GM12872 (cell line): ENCODE results near the gene DNAJB4.

ENCODE experiments used
- TF ChIP-seq, protein P1 (sequence below): IDR thresholded peaks from 3 replicates; pipeline ENCODE4 v1.5.1; 2011; ENCODE audit warnings: low read depth, mild to moderate bottlenecking, low read length, moderate library complexity; ENCODE audit not compliant: insufficient read depth

The DNAJB4 gene

DNA sequence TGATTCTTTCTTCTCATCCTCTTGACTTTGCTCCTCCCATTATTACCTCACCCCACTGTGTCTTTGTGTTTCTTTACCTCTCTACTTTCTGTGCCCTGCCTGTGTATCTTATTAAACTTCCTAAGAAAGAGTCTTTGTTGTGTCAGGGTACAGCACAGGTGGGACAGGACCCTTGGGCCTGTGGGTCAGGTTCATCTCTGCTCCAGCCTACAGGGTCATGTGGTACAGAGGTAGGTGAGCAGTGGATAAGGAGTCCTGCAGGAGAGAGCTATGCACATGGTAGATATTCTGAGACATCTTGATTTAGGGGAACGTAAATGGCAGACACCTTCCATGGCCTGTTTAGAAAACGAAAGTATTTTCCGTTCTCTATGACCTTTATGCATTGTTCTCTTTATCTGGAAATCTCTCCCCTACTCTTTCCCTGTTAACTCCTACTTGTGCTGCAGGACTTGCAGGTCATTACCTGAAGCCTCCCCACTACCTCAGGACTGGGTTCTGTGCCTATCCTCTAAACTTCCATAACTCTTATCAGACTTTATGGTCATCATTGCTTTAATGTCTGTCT, 50.9 kb downstream of the DNAJB4 start:
- TF ChIP-seq, protein P1, sequence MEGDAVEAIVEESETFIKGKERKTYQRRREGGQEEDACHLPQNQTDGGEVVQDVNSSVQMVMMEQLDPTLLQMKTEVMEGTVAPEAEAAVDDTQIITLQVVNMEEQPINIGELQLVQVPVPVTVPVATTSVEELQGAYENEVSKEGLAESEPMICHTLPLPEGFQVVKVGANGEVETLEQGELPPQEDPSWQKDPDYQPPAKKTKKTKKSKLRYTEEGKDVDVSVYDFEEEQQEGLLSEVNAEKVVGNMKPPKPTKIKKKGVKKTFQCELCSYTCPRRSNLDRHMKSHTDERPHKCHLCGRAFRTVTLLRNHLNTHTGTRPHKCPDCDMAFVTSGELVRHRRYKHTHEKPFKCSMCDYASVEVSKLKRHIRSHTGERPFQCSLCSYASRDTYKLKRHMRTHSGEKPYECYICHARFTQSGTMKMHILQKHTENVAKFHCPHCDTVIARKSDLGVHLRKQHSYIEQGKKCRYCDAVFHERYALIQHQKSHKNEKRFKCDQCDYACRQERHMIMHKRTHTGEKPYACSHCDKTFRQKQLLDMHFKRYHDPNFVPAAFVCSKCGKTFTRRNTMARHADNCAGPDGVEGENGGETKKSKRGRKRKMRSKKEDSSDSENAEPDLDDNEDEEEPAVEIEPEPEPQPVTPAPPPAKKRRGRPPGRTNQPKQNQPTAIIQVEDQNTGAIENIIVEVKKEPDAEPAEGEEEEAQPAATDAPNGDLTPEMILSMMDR = no peak

DNA sequence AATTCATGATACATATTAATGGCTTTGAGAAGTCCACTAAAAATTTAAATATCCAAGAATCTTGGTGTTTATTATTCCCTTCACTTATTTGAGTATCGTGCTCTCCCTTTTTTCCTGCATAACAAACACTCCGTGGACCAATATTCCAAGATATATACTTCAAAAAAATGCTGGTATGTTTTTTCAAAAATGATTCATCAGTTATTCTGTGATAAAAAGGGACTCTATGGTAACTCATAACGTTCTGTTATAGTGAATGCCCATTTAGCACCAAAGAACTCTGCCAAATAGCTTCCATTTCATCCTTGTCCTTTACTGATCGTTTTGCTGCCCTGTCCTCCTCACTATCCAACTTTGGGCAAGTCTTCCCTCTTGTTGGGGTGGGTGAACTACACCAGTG, 53.9 kb downstream of the DNAJB4 start:
- TF ChIP-seq, protein P1 = no peak

DNA sequence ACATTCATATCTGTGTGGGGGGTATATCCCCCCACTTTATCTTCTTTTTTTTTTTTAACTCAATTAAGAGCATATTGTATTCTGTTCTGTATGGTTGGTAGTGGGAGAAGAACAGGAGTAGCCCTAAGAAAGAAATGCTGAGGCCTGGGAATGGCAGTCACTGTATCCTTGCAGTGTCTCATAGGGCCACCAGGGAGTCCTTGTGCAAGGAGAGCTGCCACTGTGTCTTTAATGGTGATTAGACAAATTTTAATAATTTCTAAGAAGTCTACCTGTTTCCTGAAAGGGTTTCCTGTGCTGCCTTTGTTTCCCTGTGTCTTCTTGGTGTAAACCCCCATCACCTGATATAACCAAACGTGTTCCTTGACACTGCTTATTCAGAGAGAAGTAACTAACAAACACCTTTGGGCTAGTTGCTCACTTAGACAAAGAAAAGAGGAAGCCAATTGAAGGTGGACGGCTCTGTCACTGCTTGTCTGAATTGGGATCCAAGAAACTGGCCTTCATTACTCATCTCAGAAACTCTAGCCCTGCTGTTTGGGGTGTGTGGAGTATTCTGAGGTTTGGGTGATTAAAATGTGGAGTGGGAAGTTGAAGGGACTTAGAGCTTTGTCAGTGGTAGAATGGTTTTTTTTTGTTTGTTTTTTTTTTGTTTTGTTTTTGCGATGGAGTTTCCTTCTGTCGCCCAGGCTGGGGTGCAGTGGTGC, 56.3 kb downstream of the DNAJB4 start:
- TF ChIP-seq, protein P1 = 0 out of 3 replicates have a peak, but pooled peaks have one; percentile 14

DNA sequence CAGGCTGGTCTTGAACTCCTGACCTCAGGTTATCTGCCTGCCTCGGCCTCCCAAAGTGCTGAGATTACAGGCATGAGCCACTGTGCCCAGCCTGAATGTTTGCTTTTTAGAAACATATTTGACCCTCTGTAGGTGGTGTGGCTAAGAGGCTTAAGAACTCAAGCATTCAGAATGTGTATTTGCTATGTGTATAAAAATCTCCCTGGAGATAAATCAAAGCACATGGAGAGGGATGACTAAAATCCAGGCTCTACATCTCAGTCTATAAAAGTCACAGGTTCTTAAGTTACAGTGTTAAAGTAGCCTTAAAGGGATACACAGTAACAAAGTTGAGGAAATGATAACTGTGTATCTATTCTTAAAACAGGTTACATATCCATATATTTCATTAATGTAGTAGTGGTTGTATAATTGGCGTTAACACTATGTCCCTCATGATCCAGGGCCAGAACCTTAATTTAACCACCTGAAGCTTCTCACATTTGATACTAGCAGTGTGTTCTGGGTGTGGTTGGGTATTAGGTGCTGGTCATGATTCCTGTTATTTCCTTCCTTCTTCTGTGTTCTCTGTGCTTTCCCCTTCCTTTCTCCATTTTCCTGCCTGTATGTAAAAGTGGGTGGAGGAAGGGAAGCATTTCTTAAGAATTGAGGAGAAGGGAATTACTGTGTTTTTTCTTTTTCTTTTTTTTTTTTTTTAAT, 57.2 kb downstream of the DNAJB4 start:
- TF ChIP-seq, protein P1 = no peak
